GM18520 (cell line): ENCODE results near the gene COQ8B.
A peak's percentile ranks its signal among the peaks of the same experiment; 100 is the strongest.

Experiments
- ATAC-seq: cut with Tn5 transposase; IDR thresholded peaks from one replicate; pipeline ENCODE4 v1.9.1; 2021; ENCODE audit not compliant: unreplicated experiment

Gene COQ8B

DNA sequence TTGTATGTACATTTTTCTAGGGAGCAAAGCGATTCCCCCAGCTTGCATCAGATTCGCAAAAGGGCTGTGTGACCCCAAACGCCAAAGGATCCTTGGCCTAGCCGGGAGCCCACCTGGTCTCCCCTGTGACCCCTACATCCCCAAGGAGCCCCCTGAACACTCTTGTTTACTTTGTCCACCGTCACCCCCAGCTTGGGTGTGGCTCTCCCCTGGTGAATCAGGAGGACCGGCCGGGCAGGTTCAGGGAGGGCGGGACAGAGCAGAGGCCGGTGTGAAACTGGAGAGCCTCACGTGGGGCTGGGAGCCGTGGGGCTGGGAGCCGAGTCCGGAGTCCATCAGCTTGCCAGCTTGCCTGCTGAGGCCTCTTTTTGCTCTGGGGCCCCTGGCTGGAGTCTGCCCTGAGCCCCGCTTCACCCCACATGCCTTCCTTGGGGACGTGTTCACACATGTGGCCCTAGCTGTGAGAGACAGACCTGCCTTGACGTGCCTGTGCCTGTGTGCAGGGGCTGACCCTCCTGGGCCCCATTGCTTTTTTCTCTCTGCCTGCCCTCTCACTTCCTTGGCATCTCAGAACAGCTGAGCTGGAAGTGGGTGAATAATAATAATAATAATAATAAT lies 2.2 kb upstream of the COQ8B start:
- no peak for ATAC-seq

DNA sequence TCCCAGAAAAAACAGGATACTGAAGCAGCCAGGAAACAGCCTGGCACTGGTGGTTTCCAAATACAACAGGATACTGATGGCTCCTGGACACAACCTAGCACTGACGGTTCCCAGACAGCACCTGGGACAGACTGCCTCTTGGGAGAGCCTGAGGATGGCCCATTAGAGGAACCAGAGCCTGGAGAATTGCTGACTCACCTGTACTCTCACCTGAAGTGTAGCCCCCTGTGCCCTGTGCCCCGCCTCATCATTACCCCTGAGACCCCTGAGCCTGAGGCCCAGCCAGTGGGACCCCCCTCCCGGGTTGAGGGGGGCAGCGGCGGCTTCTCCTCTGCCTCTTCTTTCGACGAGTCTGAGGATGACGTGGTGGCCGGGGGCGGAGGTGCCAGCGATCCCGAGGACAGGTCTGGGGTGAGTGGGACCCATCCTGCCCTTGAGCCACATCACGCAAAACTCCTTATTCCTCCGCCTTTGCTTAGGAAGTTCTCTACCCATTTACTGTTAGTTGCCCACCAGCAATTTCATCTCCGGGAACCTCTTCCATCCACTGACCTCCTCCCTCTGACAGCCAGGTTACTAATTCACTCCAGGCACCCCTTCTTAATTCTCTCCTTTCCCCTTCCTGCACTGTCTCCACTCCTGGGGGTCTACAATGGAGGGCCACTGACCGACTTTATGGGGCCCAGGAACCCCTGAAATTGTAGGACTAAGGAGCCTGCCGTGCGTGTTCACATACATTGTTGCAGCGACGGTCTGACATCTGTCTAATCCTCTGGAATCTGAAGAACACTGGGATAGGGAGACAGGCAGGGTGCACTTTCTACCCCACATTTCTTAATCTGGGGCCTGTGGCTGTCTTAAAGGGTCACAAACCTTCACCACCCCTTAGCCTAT lies 1.4 kb upstream of the COQ8B start:
- no peak for ATAC-seq

DNA sequence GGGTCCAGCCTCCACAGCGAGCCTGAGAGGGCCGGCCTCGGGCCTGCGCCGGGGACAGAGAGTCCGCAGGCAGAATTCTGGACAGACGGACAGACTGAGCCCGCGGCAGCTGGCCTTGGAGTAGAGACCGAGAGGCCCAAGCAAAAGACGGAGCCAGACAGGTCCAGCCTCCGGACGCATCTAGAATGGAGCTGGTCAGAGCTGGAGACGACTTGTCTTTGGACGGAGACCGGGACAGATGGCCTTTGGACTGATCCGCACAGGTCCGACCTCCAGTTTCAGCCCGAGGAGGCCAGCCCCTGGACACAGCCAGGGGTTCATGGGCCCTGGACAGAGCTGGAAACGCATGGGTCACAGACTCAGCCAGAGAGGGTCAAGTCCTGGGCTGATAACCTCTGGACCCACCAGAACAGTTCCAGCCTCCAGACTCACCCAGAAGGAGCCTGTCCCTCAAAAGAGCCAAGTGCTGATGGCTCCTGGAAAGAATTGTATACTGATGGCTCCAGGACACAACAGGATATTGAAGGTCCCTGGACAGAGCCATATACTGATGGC lies 716 bp upstream of the COQ8B start:
- no peak for ATAC-seq

DNA sequence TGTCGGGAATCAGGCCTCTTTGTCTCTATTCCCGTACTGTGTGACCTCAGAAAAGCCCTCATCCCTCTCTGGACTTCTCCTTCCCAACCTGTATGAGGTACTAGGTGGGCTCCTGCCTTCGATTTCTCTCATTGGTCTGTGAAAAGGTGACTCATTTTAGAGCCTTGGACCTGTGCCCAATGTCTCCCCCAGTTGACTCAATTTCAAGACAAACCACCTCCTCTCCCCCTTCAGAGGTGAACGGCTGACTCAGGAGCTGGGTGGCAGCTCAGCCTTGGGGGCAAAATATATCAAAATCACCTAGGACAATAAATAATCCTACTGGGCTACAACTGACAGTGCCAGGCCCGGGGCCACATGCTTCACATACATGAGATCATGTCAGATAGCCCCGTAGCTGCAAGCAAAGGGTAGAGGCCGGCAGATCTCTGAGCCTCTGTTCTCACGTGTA lies 630 bp downstream of the COQ8B start:
- ATAC-seq: no peak

DNA sequence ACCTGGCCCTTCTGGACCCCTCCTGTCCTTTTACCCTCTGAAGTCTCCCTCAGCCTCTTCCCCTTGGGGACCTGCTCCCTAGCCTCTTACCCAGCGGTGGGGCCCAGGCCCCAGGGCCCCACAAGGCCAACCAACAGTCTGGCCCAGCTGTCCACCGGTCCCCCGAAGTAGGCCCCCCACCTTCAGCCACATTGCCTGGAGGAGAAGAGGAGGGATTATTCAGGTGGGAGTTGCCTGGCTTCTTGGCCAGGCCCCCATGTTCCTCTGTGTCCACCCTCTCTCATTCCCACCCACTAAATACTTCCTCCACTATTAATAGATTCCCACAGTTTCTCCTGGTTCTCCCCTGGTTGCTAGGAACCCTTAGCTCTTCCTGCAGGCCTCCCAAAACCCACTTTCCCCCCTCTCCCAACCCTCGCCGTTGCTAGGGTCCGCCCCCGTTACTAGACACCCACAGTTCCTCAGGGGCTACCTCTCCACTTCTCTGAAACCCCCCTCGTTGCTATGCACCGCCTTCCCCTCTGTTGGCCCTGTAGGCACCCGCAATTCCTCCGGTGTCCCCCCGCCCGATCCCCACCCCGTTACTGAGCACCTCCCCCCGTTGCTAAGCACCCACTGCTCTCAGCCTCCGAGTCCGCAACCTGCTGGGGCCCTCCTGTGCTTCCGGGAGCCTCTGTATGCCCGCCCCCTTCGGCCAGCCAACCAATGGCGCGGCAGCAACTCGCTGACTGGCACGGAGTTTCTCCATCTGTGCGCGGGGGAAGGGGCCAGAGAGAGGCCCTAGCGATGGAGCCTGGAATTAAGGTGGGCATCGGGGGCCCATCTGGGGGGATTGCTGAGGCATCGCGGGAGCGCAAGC lies 2.0 kb downstream of the COQ8B start:
- ATAC-seq: peak; percentile 41

DNA sequence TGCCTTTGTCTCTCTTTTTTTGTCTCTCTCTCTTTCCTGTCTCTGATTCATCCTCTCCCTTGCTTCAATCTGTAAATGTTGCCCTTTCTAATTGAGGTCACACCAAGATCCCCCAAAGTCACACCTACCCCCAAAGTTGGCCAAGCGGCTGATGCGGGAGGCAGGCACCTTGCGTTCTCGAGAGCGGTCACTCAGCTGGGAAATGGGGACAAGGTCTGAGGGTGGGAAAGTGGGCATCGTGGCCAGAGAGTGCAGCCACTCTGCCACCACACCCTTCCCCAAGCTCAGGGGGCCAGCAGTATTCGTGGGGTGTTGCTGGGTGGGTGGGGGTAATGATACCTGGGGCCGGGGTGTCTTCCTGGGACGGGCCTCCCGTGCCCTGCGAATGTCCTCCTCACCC lies 2.7 kb downstream of the COQ8B start:
- no peak for ATAC-seq

DNA sequence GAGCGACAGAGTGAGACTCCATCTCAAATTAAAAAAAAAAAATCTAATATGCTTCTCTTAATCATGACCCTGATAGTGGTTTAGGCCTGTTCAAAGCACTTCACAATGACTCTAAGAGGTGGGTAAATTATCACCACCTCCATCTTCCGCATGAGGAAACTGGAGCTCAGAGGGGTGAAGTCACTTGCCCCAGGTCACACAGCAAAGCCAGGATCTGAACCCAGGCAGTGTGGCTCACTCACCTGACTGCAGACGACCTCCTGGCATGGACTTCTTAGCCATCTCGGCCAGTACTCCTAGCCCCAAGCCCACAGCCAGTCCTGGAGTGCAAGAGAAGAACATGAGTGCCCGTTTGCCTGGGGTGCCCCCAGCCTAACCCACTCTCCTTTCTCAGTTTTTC lies 6.9 kb downstream of the COQ8B start:
- ATAC-seq: no peak

DNA sequence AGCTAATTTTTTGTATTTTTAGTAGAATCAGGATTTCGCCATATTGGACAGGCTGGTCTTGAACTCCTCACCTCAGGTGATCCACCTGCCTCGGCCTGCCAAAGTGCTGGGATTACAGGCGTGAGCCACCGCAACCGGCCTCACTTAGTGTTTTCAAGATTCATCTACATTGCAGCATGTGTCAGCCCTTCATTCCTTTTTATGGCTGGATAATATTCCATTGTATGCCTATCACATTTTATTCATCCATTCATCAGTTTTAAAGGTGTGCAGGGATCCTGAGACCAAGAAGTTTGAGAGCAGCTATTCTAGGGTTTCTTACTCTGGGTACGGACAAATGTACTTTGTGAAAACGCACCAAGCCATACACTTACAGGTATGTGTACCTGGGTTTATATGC lies 9.1 kb downstream of the COQ8B start:
- no peak for ATAC-seq

DNA sequence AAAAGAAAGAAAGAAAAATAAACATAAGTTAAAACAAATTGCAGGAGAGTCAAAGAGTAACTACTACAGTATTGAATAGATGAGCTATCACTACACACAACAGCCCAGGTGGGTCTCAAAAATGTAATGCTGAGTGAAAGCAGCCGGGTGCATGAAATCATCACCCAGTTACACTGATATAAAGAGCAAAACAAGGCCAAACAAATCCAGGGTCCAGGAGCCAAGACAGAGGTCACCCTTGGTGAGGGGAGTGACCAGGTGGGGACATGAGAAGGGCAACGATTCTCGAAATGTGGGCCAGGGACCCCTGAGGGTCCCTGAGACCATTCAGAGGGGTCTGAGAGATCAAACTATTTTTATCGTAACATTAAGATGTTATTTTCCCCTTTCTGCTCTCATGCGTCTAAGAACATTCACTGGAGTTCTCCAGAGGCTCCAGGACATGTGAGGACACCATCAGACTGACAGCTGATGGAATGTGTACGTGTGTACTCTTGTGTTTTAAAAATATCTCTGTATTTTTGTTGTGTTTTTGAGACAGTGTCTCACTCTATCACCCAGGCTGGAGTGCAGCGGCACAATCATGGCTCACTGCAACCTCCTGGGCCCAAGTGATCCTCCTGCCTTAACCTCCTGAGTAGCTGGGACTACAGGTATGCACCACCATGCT lies 10.6 kb downstream of the COQ8B start:
- ATAC-seq: no peak

DNA sequence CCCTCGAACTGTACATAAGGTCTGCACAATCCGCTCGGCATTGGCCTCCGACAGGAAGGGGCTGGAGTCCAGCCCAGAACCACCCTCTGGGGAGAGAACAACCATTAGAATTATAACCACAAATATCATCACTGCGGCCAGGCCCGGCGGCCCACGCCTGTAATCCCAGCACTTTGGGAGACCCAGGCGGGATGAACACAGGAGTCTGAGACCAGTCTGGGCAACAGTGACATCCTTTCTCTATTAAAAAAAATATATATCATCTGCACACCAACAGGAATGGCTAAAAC lies 11.4 kb downstream of the COQ8B start:
- no peak for ATAC-seq

DNA sequence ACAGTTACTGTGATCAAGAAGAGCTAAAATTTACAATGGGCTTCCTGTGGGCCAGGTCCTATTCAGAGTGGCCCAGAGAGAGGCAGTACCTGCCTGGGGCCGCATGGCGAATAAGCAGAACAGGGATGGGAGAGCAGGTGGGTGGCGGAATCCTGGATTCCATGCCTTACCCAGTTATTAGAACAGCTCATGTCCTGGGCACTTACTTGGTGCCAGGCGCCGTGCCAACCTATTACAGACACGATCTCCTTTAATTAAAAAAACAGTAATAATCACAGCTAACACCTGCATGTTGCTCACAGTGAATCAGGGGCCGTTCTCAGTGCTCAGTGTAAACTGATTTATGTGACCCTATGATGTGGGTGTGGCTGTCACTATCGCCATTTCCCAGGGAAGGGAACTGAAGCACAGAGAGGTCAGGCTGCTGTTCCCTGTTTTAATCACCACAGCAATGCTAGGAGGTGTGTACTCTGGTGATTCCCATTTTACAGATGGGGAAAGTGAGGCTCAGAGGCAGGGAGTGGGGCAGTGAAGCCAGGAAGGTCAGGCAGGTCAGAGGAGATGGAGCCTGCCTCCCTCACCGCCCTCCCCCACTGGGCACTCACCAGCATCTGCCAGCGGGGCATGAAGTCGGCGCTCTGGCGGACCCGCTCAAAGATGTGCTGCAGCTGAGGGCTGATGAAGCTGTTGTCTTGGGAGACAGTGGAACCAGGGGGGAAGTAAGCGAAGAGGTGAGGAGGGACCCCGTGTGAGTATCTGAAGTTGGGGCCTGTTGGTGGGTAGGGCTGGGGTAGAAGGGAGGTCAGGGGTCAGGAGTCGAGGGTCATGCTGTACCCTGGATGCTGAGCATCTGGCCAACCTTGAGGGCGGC lies 12.0 kb downstream of the COQ8B start:
- ATAC-seq: no peak

DNA sequence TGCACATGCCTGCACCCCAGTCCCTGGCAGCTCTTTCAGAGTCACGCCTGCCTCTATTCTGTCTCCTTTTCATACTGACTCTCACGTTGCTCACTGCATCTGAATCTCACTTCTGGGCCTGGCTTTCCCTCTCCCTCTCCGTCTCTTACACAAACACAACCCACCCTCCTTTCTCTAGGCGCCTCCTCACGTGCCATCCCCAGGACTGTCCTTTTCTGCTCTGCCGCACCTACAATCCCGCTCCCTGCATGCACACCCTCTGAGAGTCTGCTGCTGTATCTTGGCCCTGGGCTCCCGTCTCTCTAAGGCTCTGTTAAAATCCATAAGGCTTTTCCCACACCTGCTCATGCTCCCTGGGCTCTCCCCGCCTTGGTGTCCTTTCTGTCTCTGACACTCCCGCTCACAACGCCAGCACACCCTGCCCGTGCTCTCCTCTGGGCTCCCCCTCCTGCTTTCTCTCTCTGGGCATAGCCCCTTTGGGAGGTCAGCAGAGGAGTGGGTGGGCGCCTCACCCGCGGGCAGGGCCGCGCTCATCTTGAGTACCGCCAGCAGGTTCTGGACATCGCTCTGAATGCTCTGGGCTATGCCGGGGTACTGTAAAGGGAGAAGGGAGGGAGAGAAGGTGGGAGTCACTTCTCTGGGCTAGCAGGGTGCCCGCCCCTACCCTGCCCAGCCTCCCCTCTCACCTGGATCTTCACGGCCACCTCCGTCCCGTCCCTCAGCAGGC lies 13.5 kb downstream of the COQ8B start:
- no peak for ATAC-seq

DNA sequence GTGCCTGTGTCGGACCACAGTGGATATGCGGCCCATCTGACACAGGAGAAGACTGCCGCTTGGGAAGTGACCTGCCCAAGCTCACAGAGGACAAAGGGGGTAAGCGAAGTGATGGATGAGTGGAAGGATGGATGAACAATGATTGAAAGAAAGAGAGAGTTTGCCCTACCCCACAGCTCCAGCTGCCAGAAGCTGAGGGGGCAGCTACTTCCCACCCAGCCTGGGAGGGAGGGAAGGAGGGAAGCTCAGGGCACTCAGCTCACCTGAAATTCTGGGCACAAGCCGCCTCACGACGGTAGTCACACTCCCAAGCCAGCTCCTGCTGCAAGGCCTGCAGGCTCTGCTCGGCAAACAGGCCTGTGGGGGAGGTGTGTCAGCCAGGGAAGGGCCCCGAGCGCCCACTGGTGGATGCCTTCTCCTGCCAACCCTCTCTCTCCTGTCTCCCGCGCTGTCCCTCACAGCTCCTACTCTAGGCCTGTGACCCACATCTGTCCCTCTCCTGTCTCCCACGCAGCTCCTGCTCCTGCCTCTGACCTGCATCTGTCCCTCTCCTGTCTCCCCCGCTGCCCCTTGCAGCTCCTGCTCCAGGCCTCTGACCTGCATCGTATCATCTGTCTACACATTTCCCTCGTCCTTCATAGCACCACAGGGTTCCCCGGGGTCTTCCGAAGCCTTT lies 14.2 kb downstream of the COQ8B start:
- no peak for ATAC-seq

DNA sequence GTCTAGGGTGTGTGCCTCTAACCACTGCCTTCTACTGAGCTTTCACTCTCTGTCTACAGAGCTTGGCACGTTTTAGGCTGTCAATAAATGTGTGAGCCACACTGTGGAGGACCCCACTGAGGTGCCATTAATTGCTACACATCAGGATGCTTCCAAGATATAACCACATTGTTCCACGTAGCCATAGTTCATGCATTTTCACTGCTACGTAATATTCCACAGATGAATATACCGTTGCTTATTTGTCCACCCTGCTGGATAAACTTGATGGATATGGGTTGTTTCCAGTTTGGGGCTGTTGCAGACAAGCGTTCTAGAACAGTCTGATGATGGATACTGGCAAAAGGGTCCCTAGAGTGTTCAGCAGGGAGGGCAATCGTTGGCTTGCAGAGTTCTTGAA lies 14.9 kb downstream of the COQ8B start:
- ATAC-seq: no peak

DNA sequence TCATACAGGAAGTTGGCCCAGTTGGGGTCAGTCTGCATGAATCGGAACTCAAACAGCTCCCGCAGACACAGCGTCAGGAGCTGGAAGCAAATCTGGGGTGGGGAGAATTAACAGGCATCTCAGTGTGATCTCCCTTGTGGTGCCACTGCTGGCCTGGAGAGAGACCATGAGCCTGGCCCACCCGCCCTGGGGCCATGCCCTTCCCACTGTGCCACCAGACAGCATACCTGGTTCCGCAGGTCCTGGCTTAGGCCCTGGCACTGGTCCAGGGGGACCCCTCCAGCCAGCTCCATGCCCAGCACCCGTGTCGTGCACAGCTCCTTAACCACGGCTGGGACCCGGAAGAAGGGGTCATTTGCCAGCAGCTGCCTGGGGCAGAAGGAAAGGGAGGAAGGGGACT lies 16.6 kb downstream of the COQ8B start:
- no peak for ATAC-seq

DNA sequence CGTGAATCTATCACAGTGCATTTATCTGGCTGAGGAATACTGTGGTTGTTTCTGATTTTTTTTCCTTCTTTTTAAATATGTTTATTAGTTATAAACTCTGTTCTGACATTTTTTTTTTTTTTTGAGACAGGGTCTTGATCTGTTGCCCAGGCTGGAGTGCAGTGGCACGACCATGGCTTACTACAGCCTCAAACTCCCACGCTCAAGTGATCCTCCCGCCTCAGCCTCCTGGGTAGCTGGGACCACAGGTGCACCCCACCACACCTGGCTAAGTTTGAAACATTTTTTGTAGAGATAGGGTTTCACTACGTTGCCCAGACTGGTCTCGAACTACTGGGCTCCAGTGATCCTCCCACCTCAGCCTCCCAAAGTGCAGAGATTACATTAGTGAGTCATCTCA lies 19.7 kb downstream of the COQ8B start:
- no peak for ATAC-seq

DNA sequence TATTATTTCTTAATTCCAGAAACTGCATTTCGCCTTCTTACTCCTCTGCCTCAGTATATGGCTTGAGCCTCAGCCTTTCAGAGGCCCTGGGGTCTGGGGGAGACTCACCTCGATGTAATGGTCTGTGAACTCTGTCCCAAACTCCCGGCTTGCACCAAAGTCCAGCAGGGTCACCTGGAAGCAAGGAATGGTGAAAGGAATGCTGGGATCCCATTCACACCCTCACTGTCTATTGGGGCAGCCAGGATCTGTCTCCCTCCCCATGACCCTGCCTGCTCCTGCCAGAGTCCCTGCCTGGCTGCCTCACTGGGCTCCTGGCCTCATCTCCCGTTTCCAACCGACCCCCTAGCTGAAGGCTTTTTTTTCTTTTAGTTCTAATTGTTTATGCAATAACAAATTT lies 20.8 kb downstream of the COQ8B start:
- ATAC-seq: no peak

DNA sequence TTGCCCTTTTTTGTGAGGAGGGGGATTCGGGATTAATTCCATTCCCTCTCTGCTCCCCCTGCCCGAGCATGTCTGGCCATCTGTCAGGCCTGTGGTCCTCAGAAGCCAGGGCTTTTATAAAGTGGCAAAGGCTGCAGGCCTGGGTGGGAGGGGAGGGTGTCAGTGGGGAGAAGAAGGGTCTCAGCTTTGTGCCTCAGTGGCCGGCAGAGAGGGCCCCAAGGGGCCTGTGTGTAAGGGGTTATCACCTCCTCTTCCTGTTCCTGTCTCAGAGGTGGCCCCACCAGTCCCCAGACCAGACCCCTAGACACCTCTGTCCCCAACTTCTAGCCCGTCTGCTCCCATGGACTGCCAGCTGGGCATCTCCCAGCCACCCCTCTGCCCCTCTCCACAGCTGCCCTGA lies 22.8 kb downstream of the COQ8B start:
- ATAC-seq: no peak
